T-helper 2 cell treated with Interferon-gamma antibody and Interleukin-4, amounts not matched to agents 100 ng/mL and 5 ng/mL, for 36 hours (primary cell): ENCODE results near the gene PTS. TPM values are rescaled to one million over a fixed set of nuclear protein-coding genes. Genes with fewer than 3 reads are reported as not detected.

ENCODE experiments used
- intact Hi-C: fragments of 100-400 bp; cut with micrococcal nuclease; formaldehyde crosslinking; loops from one replicate; pipeline ENCODE4 v1.15.1; 2023
- total RNA-seq: library from RNA; stranded (reverse); gene quantifications from 2 replicates; pipeline ENCODE4 v1.2.3, GENCODE V29; 2022

PTS gene
- total RNA-seq, 1 donor from 2014 or later, result 27.8 TPM

DNA sequence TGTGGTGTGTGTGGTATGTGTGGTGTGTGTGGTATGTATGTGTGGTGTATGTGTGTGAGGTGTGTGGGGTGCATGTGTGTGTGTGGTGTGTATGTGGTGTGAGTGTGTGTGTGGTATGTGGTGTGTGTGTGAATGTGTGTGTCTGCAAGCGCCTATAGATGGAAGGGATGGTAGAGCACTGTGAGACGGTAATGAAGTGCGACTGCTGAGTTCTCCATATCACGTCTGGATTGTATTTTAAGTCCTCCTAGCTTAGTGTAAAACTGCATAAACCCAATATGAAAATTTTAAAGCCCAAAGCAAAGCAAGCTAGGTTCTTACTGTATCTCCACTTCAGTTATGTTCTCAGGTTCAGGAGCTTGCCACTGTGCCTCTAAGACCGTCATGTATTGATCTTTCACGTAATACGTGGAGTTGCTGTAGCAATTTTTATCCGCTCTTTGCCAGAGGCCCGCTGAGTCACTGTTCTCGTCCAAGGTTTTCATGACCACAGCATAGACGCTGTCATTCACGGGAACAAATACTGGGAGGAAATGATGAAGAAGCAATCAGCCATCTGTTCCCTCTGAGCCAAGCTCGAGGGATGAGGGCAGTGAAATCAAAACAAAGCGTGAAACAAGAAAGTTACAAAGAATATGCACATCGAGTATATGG lies 29.0 kb downstream of the PTS start:
- intact Hi-C loops, result no loop called here

DNA sequence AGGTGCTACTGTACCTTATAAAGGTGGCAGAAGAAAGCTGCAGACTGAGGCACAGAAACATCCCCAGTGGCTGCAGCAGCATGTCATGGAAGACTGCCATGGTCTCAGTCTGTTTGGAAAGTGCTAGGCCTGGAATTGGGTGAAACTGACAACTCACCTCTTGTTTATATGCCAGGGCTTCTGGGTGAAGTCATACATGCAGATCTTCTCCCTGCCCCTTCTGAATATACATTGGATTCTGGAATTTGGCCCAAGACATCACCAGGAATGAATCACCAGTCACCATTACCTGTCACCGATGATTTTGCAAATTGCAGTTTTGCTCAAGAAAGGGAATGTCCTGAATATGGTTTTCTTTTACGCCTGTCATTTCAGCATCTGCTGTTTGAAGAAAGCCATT lies 34.3 kb downstream of the PTS start, which contains the start of gene PLET1:
PLET1 (minus strand) TSS at position 371 of the 400 bp plus-strand sequence; CDS start at position 100, 271 bp downstream.
- intact Hi-C loops, result no loop called here

DNA sequence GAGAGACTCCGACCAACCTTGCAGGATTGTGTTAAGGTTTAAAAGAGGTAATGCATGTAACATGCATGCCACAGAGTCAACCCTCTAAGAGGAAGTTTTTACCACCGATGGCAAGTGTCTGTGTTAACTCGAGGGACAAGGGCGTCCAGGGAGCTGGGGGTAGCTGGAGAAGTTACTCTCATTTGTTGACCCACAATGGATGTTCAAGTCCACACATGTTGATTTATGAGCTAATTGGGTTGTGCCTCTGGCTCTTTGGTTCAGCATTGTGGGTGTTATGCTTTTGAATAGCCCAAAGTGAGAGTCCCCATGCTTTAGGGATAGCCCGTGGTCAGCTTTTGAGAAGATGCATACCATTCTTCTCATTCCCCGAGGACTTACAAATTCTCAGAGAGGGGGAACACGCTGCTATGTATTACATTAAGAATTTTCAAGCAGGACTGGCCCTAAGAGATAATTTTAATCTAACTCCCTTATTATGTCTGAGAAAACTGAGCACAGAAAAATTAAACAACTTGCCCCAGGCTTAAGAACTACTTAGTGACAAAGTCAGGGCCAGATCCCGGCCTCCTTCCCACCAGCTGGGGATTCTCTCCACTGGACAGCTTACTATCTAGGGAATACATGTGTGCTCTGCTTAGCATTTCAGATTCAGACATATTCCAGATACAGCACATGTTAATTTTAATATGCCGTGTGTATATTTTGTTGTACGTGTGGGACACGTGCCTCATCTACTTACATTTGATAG lies 39.6 kb downstream of the PTS start:
- intact Hi-C loops, result no loop called here

DNA sequence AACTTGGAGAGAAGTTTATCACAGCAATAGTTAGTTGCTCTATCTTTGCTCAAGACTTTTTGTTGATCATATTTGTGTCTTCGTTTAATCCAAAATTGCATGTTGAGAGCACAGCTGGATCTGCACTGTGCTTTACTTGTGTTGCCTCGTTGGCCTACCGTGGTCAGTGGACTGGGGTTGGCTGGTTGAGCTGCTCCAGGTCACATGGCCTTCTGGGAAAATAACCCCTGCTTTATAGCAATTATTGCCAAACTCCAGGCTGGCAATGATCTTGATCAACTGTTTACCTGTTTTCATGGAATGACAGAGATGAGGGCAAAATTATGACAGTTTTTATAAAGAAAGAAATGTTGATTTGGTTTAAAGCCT lies 40.2 kb downstream of the PTS start:
- intact Hi-C loops, result no loop called here

DNA sequence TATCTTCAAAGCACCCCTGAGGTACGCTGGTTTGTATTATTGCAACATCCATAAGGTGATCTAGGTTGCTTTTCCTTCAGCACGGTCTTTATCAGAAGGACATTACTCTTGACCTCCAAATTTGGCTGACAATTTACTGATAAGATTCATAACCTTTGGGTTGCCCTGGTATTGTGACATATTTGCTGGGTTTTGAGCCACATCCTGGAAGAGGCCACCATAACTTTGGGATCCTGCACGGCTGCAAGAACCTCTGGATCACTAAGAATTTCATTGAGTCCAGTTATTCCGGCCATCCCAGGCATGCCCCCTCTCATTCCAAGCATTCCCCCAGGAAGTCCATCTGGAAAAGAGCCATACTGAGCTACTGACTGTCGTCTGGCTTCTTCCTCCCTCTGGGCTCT lies 41.0 kb downstream of the PTS start:
- intact Hi-C loops, result no loop called here

DNA sequence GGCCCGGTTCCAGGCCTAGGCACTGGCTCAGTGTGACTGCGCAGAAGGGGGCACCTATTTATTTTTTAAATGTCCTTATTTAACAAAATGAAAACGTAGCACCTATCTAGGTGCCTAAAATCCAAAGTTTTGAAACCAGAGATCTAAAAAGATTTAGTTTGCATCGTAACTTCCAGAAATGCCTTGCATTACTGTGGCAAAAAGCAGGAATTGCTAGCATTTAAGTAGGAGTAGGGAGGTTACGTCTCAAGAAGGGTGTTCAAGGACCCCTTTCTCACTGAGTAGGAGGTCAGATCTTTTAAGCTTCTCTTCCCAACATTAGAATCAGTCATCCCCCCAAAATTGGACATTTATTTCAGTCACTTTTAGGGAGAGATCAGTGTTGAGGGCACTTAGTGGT lies 42.2 kb downstream of the PTS start:
- intact Hi-C loops, result no loop called here

DNA sequence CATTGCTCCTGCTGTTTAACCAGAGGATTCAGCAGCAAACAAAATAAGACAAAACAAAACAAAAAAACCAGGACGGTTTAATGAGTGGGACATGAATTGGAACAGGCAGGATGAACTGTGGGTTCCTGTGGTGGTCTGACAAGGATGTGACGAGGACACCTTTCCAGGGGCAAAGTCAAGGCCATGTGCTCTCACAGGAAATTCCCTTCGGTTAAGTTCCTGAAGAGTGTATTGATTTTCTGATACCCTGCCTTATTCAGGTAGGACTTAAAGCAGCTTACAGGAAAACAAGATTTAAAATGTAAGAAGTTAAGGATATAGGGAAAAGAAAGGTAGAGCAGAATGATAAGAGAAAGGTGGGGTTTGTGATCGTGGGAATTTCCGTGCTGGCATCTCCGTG lies 42.9 kb downstream of the PTS start:
- intact Hi-C loops, result no loop called here

DNA sequence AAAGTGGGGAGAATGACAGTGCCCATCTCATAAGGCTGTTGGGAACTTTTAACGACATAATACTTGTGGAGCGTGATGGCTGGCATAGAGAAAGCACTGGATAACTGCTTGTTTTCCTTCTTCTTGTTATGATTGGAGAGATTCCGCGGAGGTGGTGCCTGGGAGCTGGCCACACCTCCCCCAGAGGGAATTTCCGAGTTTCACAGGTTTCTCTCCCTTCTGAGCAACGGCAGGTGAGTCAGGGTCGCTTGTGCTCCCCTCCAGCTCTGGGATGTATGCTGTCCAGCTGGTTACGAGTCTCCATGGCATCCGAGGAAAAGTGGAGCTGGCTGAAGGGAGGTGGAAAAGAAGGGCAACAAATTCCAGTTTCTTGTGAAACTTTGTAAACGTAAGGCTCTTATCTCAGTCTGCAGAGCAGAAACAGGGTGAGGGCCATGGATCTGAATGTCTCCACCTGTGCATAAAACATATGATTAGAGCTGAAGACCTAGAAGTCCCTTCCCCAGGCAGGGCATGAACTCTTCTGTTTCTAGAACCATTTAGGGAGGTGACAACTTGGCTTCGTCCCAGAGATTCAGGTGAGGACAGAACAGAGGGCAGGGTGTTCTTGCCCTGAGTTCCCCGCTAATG lies 44.4 kb downstream of the PTS start:
- intact Hi-C loops, result no loop called here

DNA sequence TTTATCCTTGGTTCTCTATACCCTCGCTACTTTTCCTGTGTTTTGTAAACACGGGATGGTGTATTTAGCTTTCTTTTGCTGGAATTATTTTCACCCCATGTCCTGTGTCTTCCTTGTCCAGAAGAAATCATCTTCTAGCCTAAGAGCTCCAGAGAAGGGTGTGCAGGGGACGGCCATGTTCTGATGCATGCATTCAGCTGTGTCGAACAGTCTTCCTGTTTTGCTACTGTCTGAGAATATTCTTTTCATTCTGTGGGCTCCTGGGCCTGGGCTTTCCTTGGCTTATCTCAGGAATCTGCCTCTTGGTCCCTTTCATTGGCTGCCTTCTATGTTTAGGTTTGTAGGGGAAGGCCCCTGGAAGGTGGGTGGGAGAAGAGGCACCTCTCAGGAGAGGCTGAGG lies 45.0 kb downstream of the PTS start:
- intact Hi-C loops, result no loop called here

DNA sequence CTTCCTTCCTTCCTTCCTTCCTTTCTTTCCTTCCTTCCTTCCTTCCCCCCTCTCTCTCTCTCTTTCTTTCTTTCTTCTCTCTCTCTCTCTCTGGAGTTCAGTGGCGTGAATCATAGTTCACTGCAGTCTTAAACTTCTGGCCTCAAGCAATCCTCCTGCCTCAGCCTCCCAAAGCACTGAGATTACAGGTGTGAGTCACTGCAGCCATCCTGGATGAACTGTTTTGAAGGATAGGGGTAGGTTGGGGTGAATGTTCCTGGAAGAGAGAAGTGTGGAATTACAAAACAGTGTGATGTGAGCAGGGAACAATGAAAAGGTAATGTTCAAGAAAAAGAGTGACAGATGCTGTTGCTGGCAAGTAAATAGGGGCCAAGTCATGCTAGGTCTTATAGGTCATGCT lies 46.8 kb downstream of the PTS start:
- intact Hi-C loops, result no loop called here

DNA sequence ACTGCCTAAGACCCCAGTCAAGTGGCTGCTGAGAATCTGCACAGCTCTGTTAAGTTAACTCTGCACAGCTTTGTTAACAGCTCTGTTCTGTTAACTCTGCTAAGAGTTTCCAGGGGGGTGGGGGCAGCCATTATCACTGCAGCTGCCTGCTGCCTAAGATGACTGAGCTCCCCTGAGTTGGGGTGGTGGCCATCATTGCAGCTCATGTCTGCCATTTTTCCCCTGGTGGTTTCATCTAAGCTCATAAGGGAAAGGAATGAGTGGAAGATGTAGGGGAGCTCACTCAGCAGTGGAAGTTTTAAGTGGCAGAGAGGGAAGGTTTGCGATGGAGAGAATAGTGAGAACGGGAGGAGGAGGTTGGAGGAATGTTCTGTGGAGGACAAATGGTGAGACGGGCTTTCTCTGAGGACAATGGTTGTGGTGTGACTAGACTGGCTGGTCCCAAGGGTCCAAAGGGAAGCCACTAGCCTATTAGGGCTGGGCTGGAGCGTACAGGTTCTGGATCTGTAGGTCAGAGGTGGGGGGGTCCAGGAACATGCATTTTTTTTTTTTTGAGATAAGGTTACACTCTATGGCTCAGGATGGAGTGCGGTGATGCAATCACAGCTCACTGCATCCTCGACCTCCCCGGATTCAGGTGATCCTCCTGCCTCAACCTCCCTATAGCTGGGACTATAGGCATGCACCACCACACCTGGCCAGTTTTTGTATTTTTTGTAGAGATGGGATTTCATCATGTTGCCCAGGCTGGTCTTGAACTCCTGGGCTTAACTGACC lies 48.0 kb downstream of the PTS start:
- intact Hi-C loops, result no loop called here

DNA sequence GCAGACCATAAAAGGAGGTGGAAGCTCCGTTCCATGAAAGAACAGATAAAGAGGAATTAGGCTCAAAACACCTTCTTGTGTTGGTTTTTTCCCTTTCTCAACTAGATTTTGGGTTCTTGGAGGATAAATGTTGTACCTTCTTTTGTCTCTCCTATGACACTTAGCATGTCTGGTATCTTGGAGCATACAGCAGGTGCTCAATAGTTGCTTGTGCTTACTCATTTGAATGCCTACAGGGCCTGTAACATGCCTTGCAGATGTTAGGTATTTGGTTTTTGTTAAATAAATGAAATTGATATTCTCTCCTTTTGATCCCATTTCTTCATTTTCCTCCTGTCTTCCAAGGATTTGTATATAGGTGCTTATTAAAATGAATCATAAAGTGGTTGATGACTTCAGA lies 50.8 kb downstream of the PTS start:
- intact Hi-C loops, result no loop called here

DNA sequence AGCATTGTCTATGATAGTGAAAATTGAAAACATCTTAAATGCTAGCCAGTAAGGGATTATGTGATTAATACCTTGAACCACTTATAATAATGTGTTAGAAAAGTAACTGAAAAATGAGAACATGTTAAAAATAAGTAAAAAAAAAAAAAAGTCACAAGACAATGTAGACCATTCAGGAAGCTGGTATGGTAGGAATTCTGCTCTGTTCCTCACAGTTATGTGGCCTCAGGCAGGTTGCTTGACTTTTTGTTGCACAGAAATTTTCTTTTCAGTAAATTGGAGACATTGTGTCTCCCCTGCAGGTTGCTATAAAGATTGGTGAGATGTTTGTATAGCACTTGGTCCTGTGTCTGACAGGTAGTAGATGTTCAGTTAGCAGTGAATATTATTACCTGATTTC lies 51.7 kb downstream of the PTS start:
- intact Hi-C loops, result no loop called here

DNA sequence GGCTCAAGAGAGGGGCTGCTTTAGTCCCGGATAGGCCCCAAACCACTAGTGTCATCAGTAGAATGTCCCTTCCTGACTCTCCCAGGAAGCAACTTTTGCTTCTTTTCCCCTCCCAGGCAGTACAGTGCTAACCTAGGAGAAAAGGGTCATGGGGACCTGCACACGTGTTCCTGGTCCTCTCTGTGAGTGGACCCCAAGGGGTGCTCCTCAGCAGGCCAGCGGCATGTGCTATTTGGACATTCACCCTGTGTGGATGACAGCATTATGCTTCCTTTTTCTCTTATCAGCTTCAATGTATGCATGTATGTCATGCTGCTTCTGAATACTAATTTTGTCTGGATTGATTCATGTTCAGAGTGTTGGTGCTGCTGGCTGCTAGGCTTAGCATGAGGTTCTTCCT lies 52.6 kb downstream of the PTS start:
- intact Hi-C loops, result no loop called here

DNA sequence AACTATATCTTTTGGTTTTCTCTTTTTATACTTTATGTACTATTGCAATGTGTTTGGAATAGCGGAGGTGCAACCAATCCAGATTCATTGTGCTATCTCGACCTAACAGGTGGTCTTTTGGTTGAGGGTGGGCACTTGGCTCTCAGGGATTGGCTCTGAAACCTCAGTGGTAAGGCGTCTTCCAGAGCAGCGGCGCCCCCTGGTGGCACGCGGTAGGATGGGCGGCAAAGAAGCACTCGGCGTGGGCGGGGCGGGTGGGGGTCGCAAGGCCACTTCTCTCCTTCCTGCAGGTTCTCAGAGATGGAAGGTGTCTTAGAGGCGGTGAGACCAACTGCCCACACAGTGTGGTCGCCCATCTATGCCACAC lies 53.7 kb downstream of the PTS start:
- intact Hi-C loops, result loop anchor here (1.0 to 10.0 kb wide), 11 partner anchors 10 to 1595 kb away; partner anchors contain the start of genes ALG9, CLDN25, NKAPD1 and PIH1D2

DNA sequence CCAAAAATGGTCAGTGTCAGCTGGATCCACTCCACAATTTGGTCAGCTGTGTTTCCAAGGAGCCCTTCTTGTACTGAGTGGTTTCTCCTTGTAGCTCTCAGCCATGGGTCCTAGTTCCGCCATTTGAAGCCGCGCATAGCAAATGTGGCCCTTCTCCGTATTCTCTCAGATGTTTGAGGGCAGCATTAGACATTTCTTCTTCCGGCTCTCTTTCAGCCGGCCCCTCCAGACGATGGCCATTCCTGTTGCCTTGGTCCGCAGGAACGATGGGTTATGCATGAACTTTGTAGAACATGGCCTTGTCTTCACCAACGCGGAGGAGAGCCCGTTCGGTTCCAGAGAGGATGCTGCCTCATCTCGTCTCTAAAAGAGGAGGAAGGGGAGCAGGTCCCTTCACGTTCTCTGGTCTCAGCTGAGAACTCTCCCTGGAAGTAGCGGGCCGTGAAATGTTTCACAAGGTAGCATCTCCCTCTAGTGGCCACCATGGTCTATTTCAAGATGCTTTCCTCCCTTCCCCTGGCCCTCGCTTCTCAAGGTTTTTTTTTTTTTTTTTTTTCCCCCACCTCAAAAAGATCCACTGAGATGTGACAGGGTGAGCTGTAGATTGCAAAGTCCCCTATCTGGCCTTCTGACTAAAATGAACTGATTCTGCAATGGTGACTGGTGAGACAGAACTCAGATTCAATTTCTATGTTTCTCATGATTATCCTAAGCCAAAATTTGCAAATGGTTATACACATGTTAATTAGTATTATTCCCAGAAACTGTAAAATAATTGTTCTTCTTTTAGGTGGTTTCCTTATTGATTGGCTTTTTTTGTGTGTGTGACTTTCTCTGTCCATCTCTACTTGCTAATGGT lies 54.3 kb downstream of the PTS start:
- intact Hi-C loops, result loop anchor here (1.0 to 10.0 kb wide), 11 partner anchors 10 to 1594 kb away; partner anchors contain the start of genes ALG9, CLDN25, NKAPD1 and PIH1D2

DNA sequence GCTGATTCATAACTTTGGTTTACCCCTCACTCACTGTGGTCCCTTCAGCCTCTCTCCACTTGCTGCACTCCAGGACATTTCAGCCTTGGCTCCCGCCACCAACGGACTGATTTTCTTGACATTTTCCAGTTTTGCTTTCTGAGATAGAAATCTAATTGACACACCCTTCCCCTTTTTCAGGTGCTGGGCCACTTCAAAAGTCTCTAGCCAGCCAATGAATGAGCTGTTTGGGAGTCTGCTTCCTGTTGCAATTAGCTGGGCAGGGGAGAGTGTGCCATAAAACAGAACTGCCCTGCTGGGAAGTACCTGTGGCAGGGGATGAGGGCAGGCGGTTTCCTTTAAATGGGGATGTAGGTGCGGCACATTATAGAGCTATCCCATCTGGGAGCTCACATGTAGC lies 55.5 kb downstream of the PTS start:
- intact Hi-C loops, result loop anchor here (2.0 to 10.0 kb wide), 5 partner anchors 55 to 1593 kb away; partner anchors contain the start of genes CLDN25, PTS, SIK2 and USP28
